G401 (cell line): ENCODE data around the gene CPD. TPM values are rescaled to one million over a fixed set of nuclear protein-coding genes. Genes with fewer than 3 reads are reported as not detected.
"Not testable (repeated sequence)": the region's sequence is repeated elsewhere in the genome, so short reads cannot be mapped to it uniquely, and the experiment has no call there.

Experiments
- DNase-seq: peaks from one replicate; pipeline ENCODE4 v3.0.0-alpha.2; 2015; ENCODE audit warnings: low spot score
- in situ Hi-C: cut with HindIII; loops from 2 replicates; pipeline ENCODE4 v1.10.0; 2016; ENCODE audit warnings: low sequenced_read_pairs, mixed read lengths
- total RNA-seq: library from RNA; depleted of rRNA; stranded (reverse); fragments of >200 nt; shearing (Covaris generic); gene quantifications from 2 replicates; pipeline ENCODE4 v1.2.3, GENCODE V29; 2014; rRNA removed

The CPD gene
- 18.5 and 38.6 TPM in 2 replicates for total RNA-seq

DNA sequence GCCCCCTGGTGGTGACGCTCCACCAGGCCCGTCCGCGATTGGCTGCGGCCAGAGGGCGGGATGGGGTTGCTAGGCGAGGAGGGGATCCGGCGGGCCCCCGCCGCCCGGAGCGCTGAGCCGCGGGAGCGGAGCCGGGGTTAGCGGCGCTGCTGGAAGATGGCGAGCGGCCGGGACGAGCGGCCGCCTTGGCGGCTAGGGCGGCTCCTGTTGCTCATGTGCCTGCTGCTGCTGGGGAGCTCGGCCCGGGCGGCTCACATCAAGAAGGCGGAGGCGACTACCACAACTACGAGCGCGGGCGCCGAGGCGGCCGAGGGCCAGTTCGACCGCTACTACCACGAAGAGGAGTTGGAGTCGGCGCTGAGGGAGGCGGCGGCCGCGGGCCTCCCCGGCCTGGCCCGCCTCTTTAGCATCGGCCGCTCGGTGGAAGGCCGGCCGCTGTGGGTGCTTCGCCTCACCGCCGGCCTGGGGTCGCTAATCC lies at the start of gene CPD:
CPD (plus strand) TSS at position 103 of the 478 bp plus-strand sequence; CDS start at position 157, 54 bp downstream.
- in situ Hi-C loops: no loop called here
- DNase-seq: peak; percentile 96

DNA sequence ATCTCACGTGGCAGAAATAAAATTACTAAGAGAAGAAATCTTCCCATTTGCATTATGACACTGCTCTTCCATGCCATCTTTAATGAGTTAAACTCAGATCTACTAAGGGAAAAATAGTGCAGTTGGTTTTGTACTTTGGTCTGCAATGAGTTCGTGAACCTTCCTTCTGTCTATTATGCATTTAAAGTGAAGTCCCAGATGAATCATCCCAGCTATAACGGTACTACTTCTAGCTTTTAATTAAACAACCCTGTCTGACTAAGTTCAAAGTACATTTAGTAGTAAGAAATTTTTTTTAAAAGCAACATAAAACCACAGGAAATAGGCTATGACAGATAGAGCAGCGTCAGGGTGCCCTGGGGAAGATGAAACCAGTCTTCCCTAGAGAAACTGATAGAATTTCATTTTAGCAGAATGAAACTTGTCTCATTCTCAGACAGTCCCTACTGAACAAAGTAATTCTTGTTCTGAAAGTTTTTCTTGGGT lies 46.6 kb upstream of the CPD start:
- in situ Hi-C loops: no loop called here
- no peak for DNase-seq

DNA sequence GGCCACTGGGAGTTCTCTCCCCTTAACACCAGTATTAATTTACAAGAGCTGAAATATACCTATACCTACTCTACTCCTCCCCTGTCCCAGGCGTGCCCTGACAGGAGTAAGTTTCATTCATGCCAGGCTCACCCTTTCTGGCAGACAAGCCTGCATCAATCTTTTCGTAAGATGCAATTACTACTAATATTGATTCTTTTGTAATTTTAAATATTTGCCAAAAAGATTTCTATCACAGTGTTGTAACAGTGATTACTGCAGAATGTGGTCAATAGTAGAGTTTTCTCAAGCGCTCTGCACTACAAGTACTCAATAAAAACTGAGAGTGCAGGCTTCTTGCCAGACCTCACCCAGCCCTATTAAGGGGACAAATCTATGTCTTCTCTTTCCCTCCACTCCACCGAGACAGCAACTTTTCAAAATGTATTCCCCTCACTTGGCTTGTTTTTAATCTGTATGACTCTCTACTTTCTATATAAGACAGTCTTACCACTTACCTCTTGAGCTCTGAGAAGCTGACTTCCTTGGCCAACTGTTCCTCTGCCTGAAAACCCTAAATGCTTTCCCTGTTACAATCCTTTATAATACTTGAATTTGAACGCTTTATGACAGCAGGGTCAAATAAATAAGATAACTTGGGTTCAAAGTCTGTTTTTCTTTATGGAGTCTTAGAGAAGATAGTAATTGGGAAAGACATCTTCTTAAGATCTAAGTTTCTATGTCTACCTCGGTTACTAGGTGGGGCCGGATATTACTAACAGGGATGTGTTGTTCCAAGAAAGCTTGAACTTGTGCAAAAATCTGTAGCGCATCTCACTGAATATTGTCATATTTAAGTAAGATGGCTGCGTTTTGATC lies 45.0 kb upstream of the CPD start, which contains the start of gene TMIGD1:
TMIGD1 (minus strand) TSS at position 555 of the 858 bp plus-strand sequence. CDS start 1,924 bp downstream, outside the sequence.
- in situ Hi-C loops: no loop called here
- no peak for DNase-seq

DNA sequence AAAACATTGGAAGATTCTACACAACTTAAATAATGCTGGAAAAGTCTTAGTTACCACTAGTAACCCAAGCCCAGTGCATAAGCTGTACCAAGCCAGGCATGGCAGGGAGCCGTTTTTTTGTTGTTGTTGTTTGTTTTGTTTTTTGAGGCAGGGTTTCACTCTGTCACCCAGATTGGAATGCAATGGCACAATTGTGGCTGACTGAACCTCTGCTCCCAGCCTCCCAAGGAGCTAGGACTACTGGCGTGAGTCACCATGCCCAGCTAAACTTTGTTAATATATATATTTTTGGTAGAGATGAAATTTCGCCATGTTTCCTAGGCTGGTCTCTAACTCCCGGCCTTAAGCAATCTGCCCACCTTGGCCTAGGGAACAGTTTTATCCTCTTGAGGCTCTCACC lies 44.3 kb upstream of the CPD start:
- no peak for DNase-seq
- in situ Hi-C loops: no loop called here

DNA sequence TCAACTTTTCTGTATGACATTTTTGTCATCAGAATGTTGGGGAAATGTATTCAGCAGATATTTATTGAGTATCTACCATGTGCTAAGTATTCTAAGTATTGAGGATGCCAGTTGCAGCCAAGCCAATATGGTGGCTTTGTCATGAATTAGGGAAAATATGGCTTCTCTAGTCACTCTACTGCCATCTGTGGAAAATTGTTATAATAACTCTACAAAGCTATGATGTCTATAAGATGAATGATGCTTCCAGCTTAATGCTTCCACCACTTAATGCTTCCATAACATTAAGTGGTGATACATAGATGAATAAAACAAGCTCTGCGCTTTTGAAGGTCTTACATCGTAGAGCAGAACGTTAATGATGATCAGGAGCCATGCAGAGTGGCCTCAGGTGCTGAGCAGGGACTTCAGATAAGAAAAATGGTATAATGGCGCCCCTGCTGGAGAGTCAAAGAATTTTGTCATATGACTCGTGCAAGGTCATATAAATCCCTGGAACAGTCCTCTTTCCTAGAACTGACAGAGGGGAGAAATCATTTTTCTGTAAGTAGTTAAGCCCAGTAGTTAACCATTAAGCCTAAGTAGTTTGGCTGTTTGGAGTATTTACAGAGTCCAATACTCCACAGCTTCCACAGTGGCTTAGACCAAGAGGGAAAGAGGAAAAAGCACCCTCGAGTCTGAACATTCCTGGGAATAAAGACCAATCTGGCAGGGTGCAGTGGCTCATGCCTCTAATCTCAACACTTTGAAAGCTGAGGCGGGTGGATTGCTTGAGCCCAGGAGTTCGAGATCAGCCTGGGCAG lies 42.2 kb upstream of the CPD start:
- in situ Hi-C loops: no loop called here
- peak; percentile 17 for DNase-seq

DNA sequence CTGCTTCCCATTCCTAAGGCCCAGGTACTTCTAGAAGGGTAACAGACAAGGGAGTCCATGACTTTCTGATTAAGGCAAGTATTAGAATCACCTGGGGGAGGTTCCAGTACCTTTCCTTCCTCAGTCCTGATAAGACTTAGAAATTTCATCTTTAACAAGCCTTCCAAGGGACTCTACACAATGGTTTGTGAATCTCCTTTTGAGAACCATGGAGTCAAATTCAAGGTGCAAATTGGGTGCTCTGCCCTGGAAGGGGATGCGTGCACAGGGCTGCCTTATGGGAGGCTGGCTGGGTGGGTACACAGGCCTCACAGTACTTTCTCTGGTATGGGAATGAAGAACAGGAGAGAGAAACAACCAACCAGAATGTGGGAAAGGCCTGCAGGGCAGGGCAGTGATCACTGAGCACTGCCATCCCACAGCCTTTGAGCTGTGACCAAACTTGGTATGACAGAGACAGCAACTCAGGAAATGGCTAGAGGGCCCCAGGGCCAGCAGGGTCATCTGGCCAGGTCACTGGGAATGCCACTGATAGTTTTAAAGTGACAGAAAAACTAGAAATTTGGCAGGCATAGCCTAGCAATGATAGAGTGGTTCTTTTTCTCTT lies 41.2 kb upstream of the CPD start:
- in situ Hi-C loops: no loop called here
- no peak for DNase-seq

DNA sequence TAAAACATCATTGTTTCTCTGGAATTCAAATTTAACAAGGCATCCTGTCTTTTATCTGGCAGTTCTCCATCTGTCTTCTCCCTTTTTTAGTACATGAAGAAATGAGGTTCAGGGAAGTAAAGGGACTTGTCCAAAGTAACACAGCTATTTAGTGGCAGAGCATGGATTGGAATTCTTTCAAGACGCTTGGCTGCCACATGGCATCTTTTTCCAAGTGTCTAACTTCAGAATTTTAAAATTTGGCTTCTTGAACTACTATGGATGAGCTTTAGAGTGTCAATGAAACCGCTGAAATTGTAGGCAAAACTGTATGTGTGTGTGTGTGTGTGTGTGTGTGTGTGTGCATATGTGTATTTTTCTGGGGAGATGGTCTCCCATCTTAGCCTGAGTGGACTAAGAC lies 39.6 kb upstream of the CPD start:
- in situ Hi-C loops: no loop called here
- DNase-seq: no peak

DNA sequence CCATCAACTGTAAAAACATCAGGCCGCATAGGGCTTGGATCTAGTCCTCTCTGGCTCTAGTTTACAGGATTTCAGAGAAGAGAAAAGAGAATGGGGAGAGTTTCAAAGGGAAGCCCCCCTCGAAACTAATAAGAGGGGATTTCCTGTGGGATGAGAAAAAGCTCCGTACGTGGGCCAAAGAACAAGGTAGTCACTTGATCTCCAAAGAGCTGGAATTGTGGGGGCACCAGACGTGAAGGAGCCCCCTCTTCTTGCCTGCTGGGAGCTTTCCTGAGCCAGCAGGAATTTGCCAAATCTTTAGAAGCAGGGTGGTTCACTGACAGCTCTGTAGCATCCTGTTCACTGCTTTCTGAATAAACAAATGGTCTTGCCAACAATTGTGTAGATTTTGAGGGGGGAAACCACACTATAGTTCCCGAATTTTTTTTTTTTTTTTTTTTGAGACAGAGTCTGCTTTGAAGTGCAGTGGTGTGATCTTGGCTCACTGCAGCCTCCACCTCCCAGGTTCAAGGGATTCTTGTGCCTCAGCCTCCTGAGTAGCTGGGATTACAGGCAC lies 37.8 kb upstream of the CPD start:
- in situ Hi-C loops: no loop called here
- DNase-seq: no peak

DNA sequence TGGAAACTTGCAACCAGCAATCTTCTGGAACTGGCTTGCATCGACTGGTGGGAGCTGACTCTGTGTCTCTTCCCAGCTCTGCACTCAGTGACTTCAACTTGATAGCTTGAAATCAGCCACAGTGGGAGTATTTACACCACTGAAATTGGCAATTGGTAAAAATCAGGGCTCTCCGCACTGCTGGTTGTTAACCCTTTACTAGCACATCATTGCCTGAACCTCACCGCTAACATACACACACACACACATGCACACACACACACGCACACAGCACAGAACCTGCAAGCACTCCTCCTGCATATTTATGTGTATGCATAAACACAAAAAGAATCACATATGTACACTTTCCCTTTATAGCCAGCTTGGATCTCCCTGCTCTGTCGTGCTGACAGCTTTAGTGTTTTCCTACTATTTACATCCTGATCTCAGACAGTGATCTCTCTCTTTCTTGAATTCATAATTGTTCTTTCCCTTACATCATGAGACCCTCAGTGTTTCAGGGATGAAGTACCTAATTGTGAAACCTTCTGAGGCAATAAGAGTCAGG lies 37.0 kb upstream of the CPD start:
- no peak for DNase-seq
- in situ Hi-C loops: no loop called here

DNA sequence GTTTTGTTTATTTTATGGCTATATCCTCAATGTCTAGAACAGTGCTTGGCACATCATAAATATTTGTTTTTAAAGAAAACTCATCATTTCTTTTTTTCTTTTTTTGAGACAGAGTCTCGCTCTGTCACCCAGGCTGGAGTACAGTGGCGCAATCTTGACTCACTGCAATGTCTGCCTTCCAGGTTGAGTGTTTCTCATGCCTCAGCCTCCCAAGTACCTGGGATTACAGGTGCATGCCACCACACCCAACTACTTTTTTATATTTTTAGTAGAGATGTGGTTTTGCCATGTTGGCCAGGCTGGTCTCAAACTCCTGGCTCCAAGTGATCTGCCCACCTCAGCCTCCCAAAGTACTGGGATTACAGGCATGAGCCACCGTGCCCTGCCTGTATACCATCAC lies 35.5 kb upstream of the CPD start:
- DNase-seq, in situ Hi-C loops: not testable (repeated sequence)

DNA sequence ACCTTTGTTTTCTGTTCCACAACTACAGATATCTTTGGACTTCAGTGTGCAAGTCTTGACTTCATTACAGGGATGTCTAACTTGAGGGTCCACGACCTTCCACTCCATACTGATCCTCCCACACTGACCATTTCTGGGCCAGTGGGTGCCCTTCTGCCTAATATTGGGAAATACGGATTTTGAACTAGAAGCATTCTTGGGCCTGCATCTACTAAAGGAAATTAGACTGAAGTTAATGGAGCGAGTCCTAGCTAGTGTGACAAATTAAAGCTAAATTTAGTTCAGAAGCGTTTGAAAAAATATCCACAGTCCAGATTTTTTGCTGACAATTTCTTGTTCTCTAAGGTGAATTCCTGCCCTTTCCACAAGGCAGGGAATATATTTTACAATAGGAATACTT lies 34.9 kb upstream of the CPD start:
- in situ Hi-C loops: no loop called here

DNA sequence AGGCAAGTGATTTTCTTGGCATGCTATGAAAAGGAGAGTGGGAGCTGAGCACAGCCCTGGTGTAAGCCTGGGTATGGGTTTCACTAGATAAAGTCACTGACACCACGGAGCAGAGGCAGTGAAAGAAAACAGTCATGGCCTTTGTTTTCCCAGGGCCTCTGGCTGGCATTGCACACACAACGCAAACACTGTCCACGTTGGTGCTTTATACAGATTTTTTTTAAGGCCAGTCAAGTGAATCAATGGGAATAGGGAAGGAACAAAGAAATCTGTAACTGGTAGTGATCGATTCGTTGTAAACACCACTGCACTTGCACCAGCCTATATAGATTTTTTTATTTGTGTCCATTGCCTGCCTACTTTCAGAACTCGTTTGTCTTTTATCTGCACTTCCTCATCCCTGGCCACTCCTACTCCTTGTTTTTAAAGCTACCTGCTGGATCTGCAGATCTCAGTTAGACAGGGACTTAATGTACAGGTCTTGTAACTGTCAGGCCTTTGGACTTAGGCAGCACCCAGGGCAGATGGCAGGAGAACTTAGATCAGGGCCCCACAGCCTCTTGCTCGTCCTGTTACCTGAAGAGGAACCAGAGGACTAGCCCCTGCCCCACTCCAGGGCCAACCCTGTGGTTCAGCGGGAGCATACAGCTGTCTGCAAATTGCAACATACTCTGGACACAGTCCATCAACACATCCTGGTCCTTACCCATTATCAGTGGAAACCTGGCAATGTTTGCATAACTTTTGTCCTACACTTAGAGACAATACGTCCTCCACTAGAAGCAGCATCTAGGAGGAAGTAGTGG lies 34.2 kb upstream of the CPD start:
- in situ Hi-C loops: no loop called here
- no peak for DNase-seq

More for the DNA sequence above, 34.9 kb upstream of the CPD start:
- DNase-seq: no peak

DNA sequence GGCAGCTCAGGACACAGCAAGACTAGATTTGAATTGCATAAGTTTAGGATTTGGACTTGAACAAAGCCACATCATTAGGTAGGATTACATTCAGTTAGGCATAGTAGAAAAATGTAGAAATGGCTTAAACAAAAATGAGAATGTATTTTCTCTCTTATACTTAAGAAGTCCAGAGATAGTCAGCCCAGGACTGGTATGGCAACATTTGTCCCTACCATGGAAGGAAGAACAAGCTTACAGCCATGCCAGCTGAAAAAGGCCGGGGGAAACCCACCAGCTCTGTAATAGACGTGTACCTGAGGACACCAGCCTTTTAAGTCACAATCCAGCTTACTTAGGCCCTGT lies 33.7 kb upstream of the CPD start:
- in situ Hi-C loops: no loop called here
- no peak for DNase-seq

DNA sequence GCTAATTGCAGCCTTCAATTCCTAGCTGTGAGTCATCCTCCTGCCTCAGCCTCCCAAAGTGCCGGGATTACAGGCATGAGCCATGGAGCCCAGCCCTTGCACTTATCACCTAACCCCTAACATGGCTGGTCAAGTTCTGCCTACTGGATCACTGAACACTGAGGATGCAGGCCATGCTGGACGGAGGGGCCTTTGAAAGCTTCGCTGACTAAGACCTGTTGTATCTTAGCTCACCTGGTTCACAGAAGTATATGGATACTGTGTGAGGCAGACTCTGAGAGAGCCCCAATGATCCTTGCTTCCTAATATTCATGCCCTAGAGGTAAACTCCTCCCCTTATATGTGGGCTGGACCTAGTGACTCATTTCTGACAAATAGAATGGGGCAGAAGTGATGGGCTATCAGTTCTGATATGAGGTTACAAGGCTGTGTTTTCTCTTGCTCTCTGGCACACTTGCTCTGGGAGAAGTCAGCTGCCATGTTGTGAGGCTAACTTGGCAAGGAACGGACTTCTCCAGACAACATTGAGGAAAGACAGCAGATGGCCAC lies 33.1 kb upstream of the CPD start:
- in situ Hi-C loops: no loop called here
- DNase-seq: peak; percentile 18

DNA sequence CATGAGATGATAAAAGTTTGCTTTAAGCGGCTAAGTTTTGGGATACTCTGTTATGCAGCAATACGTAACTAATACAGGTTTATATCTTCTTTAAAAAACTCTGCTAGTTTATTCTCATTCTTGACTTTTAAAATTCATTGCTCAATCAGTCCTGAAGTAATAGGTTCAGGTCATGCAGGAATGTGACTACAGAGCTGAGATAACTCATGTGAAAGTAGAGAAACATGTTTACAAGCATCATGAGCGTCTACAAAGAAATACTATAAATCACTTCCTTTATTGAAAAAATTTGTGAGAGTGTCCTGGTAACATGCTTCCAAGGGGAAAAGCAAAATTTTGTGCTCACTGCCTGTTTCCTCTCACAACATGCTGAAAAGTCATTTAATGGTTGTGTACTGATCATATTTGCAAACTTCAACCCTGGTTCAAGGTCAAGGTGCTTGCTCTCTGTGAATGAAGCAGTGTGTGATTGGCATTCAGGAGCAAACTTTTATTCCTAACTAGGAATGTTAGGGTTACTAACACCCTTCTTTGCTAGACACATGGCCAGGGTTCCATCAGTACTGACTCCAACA lies 32.4 kb upstream of the CPD start:
- no peak for DNase-seq
- in situ Hi-C loops: no loop called here

DNA sequence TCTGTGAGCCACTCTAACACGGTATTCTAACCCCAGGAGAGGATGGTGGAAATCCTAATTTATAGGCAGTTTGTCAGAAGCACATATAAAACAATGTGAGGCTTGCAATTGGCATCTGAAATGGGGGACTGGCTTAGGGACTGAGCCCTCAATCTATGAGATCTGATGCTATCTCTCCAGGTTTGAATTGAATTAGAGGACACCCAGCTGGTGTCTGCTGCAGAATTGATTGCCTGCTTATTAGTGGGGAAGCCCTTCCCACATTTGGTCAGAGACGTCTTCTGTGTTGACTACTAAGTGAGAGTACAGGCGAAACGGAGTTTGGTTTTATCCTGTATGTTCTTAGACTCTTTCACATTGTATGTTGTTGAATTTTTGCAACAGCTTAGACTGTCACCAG lies 31.2 kb upstream of the CPD start:
- no peak for DNase-seq
- in situ Hi-C loops: no loop called here

DNA sequence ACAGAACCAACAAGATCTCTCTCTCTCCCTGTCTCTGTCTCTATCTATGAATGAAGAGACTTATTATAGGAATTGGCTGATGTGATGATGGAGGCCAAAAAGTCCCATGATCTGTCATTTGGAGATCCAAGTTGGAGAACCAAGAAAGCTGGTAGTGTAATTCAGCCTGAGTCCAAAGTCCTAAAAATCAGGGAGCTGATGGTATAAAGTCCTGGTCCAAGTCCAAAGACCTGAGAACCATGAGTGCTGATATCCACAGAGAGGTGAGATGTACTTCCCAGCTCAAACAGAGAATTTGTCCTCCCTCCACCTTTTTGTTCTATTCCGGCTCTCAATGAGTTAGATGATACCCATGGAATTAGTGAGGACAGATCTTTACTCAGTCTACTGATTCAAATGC lies 29.5 kb upstream of the CPD start:
- in situ Hi-C loops: no loop called here

DNA sequence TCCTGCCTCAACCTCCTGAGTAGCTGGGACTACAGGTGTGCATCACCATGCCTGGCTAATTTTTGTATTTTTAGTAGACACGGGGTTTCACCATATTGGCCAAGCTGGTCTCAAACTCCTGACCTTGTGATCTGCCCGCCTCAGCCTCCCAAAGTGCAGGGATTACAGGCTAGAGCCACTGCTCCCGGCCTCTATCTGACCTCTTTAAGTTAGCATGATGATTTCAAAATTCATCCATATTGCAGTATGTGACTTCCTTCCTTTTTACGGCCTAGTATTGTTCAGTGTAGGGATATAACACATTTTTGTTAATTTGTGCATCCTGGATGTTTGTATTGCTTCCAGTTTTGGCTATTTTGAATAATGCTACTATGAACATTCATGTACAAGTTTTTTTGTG lies 27.5 kb upstream of the CPD start:
- in situ Hi-C loops, DNase-seq: not testable (repeated sequence)

More for the DNA sequence above, 29.5 kb upstream of the CPD start:
- no peak for DNase-seq
